ENCODE data around the gene SRPK2.

DNA sequence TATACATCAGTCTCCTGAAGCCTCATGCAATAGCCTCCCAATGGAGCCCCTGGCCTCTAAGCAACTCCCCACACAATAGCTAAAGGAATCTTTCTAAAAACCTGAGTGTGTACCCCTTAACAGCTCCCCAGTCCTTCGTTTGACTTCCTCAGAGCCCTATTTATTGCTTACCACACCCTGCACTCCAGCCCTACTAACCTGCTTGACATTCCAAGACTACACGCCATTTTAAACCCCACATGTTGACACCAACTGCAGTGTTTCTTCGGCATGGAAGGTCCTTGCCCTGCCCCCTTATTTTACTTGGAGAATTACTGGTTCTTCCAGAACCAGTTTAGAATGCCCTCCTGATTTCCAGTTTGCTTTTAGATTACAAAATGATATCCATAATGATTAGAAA, 10.8 kb downstream of the SRPK2 start:
- no peak for TF ChIP-seq GATA2 (IDR thresholded peaks at IDR 0.05; ENCODE audit: low read depth, low read length)
- TF ChIP-seq GATA3 (IDR thresholded peaks at IDR 0.05; ENCODE audit: low read depth, low read length), result no peak
